RWPE2 (cell line): ENCODE data around the gene TBC1D14.
A peak's percentile ranks its signal among the peaks of the same experiment; 100 is the strongest.

Experiments
- ATAC-seq: fragments of 200-7000 bp; cut with Tn5 transposase; 3 replicates; pipeline ENCODE4 v1.9.1; 2021; ENCODE audit warnings: low read depth
- DNase-seq: peaks from one replicate; pipeline ENCODE4 v3.0.0-alpha.2; 2020; ENCODE audit warnings: low spot score
- H3K27ac ChIP-seq: fragments of 450-650 bp; 2 replicates; pipeline ENCODE4 v1.5.1; 2017; ENCODE audit warnings: mild to moderate bottlenecking; ENCODE audit not compliant: poor library complexity, severe bottlenecking
- H3K27me3 ChIP-seq: fragments of 250-450 bp; sonication (Bioruptor Pico); 2 replicates; pipeline ENCODE4 v1.5.1; 2021; ENCODE audit warnings: mild to moderate bottlenecking, moderate library complexity; ENCODE audit not compliant: insufficient read depth, poor library complexity, severe bottlenecking
- H3K36me3 ChIP-seq: fragments of 250-450 bp; sonication (Bioruptor Pico); 2 replicates; pipeline ENCODE4 v1.5.1; 2020; ENCODE audit warnings: low read depth, mild to moderate bottlenecking, moderate library complexity
- H3K4me1 ChIP-seq: fragments of 250-450 bp; sonication (Bioruptor Pico); 2 replicates; pipeline ENCODE4 v1.5.1; 2021; ENCODE audit warnings: mild to moderate bottlenecking, moderate library complexity; ENCODE audit not compliant: insufficient read depth, poor library complexity, severe bottlenecking
- H3K4me3 ChIP-seq: fragments of 250-450 bp; sonication (Bioruptor Pico); 2 replicates; pipeline ENCODE4 v1.5.1; 2021; ENCODE audit warnings: mild to moderate bottlenecking, moderate library complexity; ENCODE audit not compliant: severe bottlenecking
- H3K9me3 ChIP-seq: fragments of 250-450 bp; sonication (Bioruptor Pico); 2 replicates; pipeline ENCODE4 v1.5.1; 2021; ENCODE audit warnings: mild to moderate bottlenecking, moderate library complexity; ENCODE audit not compliant: severe bottlenecking
- CTCF ChIP-seq: fragments of 450-650 bp; IDR thresholded peaks from one replicate; pipeline ENCODE4 v1.5.1; 2017; ENCODE audit warnings: mild to moderate bottlenecking, moderate library complexity; ENCODE audit not compliant: poor library complexity, severe bottlenecking

The TBC1D14 gene

GRCh38 chr4:7005571-7005970 is 95.9 kb downstream of the TBC1D14 start:
- Histone ChIP-seq H3K27me3 (no peaks in the 10 kb centered on the region), H3K36me3 (peaks cover 89% of the 10 kb centered on the region), H3K9me3 (no peaks in the 10 kb centered on the region), H3K27ac (peak overlapping the region; percentile 87), H3K4me3 (no peak overlapping the region), H3K4me1 (peaks cover 46% of the 10 kb centered on the region)
- DNase-seq: no peak
- no peak for TF ChIP-seq CTCF
- ATAC-seq: no peak

- Histone ChIP-seq H3K27ac (peak overlapping the region; percentile 87), H3K36me3 (peaks cover 89% of the 10 kb centered on the region), H3K4me1 (peaks cover 46% of the 10 kb centered on the region), H3K4me3 (no peak overlapping the region), H3K27me3 (no peaks in the 10 kb centered on the region), H3K9me3 (no peaks in the 10 kb centered on the region)
- ATAC-seq: no peak
- no peak for DNase-seq
- no peak for TF ChIP-seq CTCF
Observed at GRCh38 chr4:7006411-7006810, 96.8 kb downstream of the TBC1D14 start.

GRCh38 chr4:7007142-7007907 is 97.7 kb downstream of the TBC1D14 start:
- DNase-seq: no peak
- peaks cover 38% of the 10 kb centered on the region for H3K4me1 ChIP-seq
- H3K9me3 ChIP-seq: no peaks in the 10 kb centered on the region
- ATAC-seq: no peak
- H3K36me3 ChIP-seq: peaks cover 89% of the 10 kb centered on the region
- peak overlapping the region; percentile 11 for H3K27ac ChIP-seq
- no peak for TF ChIP-seq CTCF
- no peak overlapping the region for H3K4me3 ChIP-seq
- no peaks in the 10 kb centered on the region for H3K27me3 ChIP-seq

- ATAC-seq (no peak), DNase-seq (no peak)
- Histone ChIP-seq H3K36me3 (peaks cover 89% of the 10 kb centered on the region), H3K4me3 (no peak overlapping the region), H3K27ac (peak overlapping the region; percentile 11), H3K9me3 (no peaks in the 10 kb centered on the region), H3K4me1 (peaks cover 32% of the 10 kb centered on the region), H3K27me3 (no peaks in the 10 kb centered on the region)
- TF ChIP-seq CTCF: no peak
Observed at GRCh38 chr4:7007944-7008343, 98.3 kb downstream of the TBC1D14 start.

- ATAC-seq: no peak
- no peak for DNase-seq
- no peak overlapping the region for H3K4me3 ChIP-seq
- no peaks in the 10 kb centered on the region for H3K27me3 ChIP-seq
- H3K9me3 ChIP-seq: no peaks in the 10 kb centered on the region
- H3K36me3 ChIP-seq: peaks cover 100% of the 10 kb centered on the region
- no peak overlapping the region for H3K27ac ChIP-seq
- H3K4me1 ChIP-seq: peaks cover 19% of the 10 kb centered on the region
- TF ChIP-seq CTCF: no peak
Observed at GRCh38 chr4:7009564-7009963, 99.9 kb downstream of the TBC1D14 start.
